GM12864 (cell line): ENCODE results near the gene SHISA5.
A peak's percentile ranks its signal among the peaks of the same experiment; 100 is the strongest.
"Not testable (repeated sequence)": the region's sequence is repeated elsewhere in the genome, so short reads cannot be mapped to it uniquely, and the experiment has no call there.

ENCODE experiments used
- DNase-seq: peaks from one replicate; pipeline ENCODE4 v3.0.0-alpha.2; 2011; ENCODE audit warnings: low read depth
- H3K4me3 ChIP-seq: 2 replicates; pipeline ENCODE4 v1.5.1; 2011; ENCODE audit warnings: mild to moderate bottlenecking, low read depth, low read length, control low read depth
- CTCF ChIP-seq: IDR thresholded peaks from 2 replicates; pipeline ENCODE4 v1.5.1; 2011; ENCODE audit warnings: low read depth, mild to moderate bottlenecking, moderate library complexity, low read length, control low read depth, inconsistent platforms; ENCODE audit errors: missing control alignments

SHISA5 gene

GRCh38 chr3:48466386-48467109 is 37.4 kb downstream of the SHISA5 start:
- no peak for TF ChIP-seq CTCF
- peak overlapping the region; percentile 81 for H3K4me3 ChIP-seq
- DNase-seq: no peak

DNA sequence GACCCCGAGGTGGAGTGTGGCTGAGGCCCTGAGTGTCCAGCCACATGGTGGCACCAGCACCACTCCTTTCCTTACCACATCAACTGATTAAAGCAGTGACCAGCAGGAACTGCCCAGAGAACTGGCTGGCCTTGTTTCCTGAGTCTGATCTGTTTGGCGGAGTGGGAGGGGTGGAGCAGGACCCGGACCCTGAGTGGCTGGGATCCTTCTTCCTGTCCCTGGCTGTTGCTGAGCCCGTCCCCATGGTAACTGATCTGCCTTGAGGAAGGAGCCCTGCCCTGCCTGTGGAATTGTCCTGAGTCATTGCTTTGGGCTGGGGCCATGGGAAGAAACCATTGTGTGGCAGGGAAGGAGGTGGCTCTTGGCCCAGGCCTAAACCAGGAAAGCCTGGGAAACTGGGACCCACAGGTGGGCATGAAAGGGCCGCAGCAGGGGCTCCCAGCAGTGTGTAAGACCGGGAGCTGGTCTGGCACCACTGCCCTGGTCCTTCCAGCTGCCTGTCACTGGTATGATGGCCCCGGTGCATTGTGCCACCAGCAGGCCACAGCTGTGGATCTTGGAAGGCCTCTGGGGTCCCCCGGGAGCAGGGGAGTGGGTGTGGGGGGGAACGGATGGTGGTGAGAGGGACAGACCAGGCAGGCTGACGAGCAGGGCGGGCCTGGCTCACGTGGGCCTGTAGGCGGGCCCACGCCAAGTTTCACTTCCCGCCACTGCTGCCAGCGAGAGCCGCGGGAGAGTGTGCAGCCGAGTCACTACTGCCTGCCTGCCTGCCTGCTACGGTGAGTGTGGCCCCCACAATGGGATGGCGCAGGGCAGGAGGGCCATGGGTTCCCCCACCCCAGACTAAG is 38.2 kb downstream of the SHISA5 start:
- TF ChIP-seq CTCF: peak; percentile 40
- peak overlapping the region; percentile 81 for H3K4me3 ChIP-seq
- peak; percentile 58 for DNase-seq

DNA sequence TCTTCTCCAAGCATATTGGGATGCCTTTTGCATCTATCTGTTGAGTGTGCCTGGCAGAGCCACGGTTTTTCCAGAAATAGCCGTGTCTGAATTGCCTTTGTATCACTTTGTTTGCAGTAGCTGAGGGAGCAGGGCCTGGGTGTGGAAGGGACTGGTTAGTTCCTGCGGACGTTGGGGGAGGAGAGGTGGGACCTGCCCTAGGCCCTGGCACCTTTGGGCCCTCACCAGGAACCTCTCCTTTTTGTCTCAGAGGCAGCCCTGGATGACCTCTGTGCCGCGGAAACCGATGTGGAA is 38.8 kb downstream of the SHISA5 start:
- no peak for TF ChIP-seq CTCF
- no peak for DNase-seq
- no peak overlapping the region for H3K4me3 ChIP-seq

DNA sequence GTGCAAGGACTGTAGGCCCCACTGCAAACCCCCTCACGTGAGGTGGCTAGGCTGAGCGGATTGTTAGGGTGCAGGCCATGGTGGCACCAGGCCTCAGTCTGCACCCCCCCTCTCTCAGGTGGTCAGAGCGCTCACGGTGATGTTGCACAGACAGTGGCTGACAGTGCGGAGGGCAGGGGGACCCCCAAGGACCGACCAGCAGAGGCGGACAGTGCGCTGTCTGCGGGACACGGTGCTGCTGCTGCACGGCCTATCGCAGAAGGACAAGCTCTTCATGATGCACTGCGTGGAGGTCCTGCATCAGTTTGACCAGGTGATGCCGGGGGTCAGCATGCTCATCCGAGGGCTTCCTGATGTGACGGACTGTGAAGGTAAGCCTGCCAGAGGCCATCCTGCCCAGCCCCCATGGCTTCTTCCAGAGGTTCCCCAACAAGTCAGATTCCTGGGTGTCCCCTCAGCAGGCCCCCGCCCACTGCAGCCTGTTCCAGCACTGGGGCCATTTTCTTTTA is 39.2 kb downstream of the SHISA5 start:
- DNase-seq: no peak
- no peak for TF ChIP-seq CTCF

GRCh38 chr3:48463703-48464102 is 40.3 kb downstream of the SHISA5 start:
- no peak overlapping the region for H3K4me3 ChIP-seq
- TF ChIP-seq CTCF: no peak
- no peak for DNase-seq

More for the DNA sequence above, 39.2 kb downstream of the SHISA5 start:
- H3K4me3 ChIP-seq: no peak overlapping the region

DNA sequence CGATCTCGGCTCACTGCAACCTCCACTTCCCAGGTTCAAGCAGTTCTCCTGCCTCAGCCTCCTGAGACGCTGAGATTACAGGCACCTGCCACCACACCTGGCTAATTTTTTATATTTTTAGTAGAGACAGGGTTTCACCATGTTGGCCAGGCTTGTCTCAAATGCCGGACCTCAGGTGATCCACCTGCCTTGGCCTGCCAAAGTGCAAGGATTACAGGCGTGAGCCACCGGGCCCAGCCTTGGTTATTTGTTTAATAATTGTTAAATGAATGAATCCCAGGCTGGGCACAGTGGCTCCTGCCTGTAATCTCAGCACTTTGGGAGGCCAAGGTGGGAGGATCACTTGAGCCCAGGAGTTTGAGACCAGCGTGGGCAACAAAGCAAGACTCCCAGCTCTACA is 42.2 kb downstream of the SHISA5 start:
- not testable (repeated sequence) for DNase-seq, H3K4me3 ChIP-seq

DNA sequence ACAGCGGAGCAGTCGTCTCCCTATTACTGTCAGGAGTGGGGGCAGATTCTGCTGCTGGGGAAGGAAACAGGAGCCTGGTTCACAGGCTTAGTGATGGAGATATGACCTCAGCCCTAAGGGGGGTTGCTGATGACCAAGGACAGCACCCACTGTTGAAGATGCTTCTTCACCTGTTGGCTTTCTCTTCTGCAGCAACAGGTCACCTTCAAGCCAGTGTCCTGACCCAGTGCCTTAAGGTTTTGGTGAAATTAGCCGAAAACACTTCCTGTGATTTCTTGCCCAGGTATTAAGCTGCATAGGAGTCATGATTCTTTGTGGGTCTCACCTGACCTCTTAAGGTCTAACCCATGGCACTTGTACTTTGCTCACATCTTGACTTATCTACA is 43.5 kb downstream of the SHISA5 start:
- no peak for DNase-seq
- no peak overlapping the region for H3K4me3 ChIP-seq
- no peak for TF ChIP-seq CTCF
